ENCODE data around the gene PIK3R5.

DNA sequence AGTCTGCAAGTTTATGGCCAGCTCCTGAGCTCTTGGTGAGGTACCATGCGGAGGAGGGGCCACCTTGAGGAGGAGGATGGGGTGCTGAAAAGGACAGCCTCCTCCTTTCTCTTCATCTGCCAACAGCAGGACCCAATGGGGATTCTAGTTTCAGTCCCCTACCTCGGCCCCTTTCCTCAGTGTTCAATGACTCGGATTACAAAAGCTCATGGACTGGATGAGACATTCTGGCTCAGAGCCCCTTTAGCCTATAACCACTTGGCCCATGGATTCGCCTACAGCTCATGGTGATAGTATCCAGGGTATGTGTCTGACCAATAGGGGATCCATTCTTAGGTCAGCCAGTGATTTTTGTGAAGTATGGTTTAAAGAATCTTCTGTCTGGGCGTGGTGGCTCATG, 89.5 kb downstream of the PIK3R5 start:
- TF ChIP-seq GATA2 (IDR thresholded peaks at IDR 0.05; ENCODE audit: low read depth, low read length) (no peak), GATA3 (IDR thresholded peaks at IDR 0.05; ENCODE audit: low read depth, low read length) (no peak)

Data from SH-SY5Y (cell line).